PC-3 (cell line): ENCODE measurements around the gene TAS2R60. TPM values are rescaled to one million over a fixed set of nuclear protein-coding genes. Genes with fewer than 3 reads are reported as not detected.

ENCODE experiments used
- ATAC-seq: fragments of 200-7000 bp; cut with Tn5 transposase; 2 replicates; pipeline ENCODE4 v1.9.1; 2020; ENCODE audit warnings: mild to moderate bottlenecking, moderate library complexity
- BruUV-seq: library from RNA; stranded (reverse); fragments of 400-500 nt; replicated peaks from 2 replicates; lab custom pipeline; 2021; lab: Mats Ljungman, UMichigan
- CTCF ChIA-PET: fragments of 300-600 bp; sonication (Branson Sonifier 250); formaldehyde crosslinking; loops from one replicate; lab custom pipeline; 2022; ENCODE audit warnings: antibody characterized with exemption; lab: Charles Lee
- POLR2A ChIA-PET: fragments of 300-600 bp; sonication (Branson Sonifier 250); formaldehyde crosslinking; loops from one replicate; lab custom pipeline; 2022; ENCODE audit warnings: antibody characterized with exemption; ENCODE audit not compliant: unreplicated experiment; lab: Charles Lee
- DNase-seq: peaks from one replicate; pipeline ENCODE4 v3.0.0-alpha.2; 2015
- H2AFZ ChIP-seq: fragments of 300-600 bp; sonication (generic); 2 replicates; pipeline ENCODE4 v1.6.0; 2016; ENCODE audit warnings: antibody characterized with exemption, low read length
- H3F3A ChIP-seq: fragments of 300-600 bp; sonication (generic); one replicate; pipeline ENCODE4 v1.6.0; 2017; ENCODE audit warnings: antibody characterized with exemption, low read length, control low read depth, mild to moderate bottlenecking; ENCODE audit not compliant: unreplicated experiment
- H3K27ac ChIP-seq: fragments of 300-600 bp; sonication (generic); 2 replicates; pipeline ENCODE4 v1.5.1; 2016; ENCODE audit warnings: mild to moderate bottlenecking, low read length
- H3K27me3 ChIP-seq: fragments of 300-600 bp; sonication (generic); 2 replicates; pipeline ENCODE4 v1.6.1; 2016; ENCODE audit warnings: low read length, mixed read lengths
- H3K36me3 ChIP-seq: fragments of 300-600 bp; sonication (generic); 2 replicates; pipeline ENCODE4 v1.6.1; 2016; ENCODE audit warnings: low read depth, mixed run types, low read length, mixed read lengths
- H3K4me1 ChIP-seq: fragments of 300-600 bp; sonication (generic); 2 replicates; pipeline ENCODE4 v1.5.1; 2016; ENCODE audit warnings: low read length; ENCODE audit not compliant: insufficient read depth
- H3K4me2 ChIP-seq: fragments of 300-600 bp; sonication (generic); 2 replicates; pipeline ENCODE4 v1.6.0; 2016; ENCODE audit warnings: low read length
- H3K4me3 ChIP-seq: fragments of 300-600 bp; sonication (generic); 2 replicates; pipeline ENCODE4 v1.5.1; 2016; ENCODE audit warnings: mild to moderate bottlenecking, low read length, mixed read lengths
- H3K79me2 ChIP-seq: fragments of 300-600 bp; sonication (generic); 2 replicates; pipeline ENCODE4 v1.6.1; 2017; ENCODE audit warnings: low read length, mixed read lengths
- H3K9ac ChIP-seq: fragments of 300-600 bp; sonication (generic); 2 replicates; pipeline ENCODE4 v1.6.0; 2016; ENCODE audit warnings: mild to moderate bottlenecking, low read length
- H3K9me2 ChIP-seq: fragments of 300-600 bp; sonication (generic); replicated peaks from 2 replicates; pipeline ENCODE4 v1.6.1; 2016; ENCODE audit warnings: mixed run types, low read length, mixed read lengths
- H3K9me3 ChIP-seq: fragments of 300-600 bp; sonication (generic); 2 replicates; pipeline ENCODE4 v1.6.1; 2016; ENCODE audit warnings: low read length, mixed read lengths
- H4K20me1 ChIP-seq: fragments of 300-600 bp; sonication (generic); 2 replicates; pipeline ENCODE4 v1.6.1; 2016; ENCODE audit warnings: low read length, mixed read lengths
- CTCF ChIP-seq: fragments of 300-600 bp; sonication (generic); conservative IDR thresholded peaks from 2 replicates; pipeline ENCODE4 v1.5.1; 2017; ENCODE audit warnings: antibody characterized with exemption, low read depth, mild to moderate bottlenecking, low read length
- EZH2 ChIP-seq: fragments of 300-600 bp; sonication (generic); IDR thresholded peaks from one replicate; pipeline ENCODE4 v1.6.1; 2017; ENCODE audit warnings: antibody characterized with exemption, mild to moderate bottlenecking, low read length; ENCODE audit not compliant: unreplicated experiment
- EZH2phosphoT487 ChIP-seq: fragments of 300-600 bp; sonication (generic); IDR thresholded peaks from 2 replicates; pipeline ENCODE4 v1.6.1; 2018; ENCODE audit warnings: mild to moderate bottlenecking, antibody characterized with exemption, low read length, borderline replicate concordance
- intact Hi-C: fragments of 100-400 bp; cut with micrococcal nuclease; formaldehyde crosslinking; loops from 2 replicates; pipeline ENCODE4 v1.9.0; 2023
- total RNA-seq: library from RNA; depleted of rRNA; stranded (reverse); fragments of >200 nt; gene quantifications from 2 replicates; pipeline ENCODE4 v1.2.3, GENCODE V29; 2014

Gene TAS2R60
- total RNA-seq, 1 experiment from 2014 or later = not detected

- H3K27ac ChIP-seq = no peak overlapping the region
- no peak for TF ChIP-seq EZH2phosphoT487
- no peak for TF ChIP-seq EZH2
- no peak for TF ChIP-seq CTCF
- no peak overlapping the region for H3K9ac ChIP-seq
- H4K20me1 ChIP-seq = no peaks in the 10 kb centered on the region
- H3K27me3 ChIP-seq = no peaks in the 10 kb centered on the region
- H3K36me3 ChIP-seq = peaks cover 3% of the 10 kb centered on the region; the same call in 1 of the 2 replicates
- no peaks in the 10 kb centered on the region for H3K9me2 ChIP-seq
- no peaks in the 10 kb centered on the region for H3K4me1 ChIP-seq
- intact Hi-C loops = no loop called here
- ChIA-PET POLR2A (no interaction called here), CTCF (no interaction called here)
- no peak overlapping the region for H2AFZ ChIP-seq
- no peak overlapping the region for H3K4me2 ChIP-seq
- ATAC-seq (no peak), DNase-seq (no peak)
- H3F3A ChIP-seq = no peaks in the 10 kb centered on the region
- BruUV-seq = no TSS peak
- H3K79me2 ChIP-seq = no peaks in the 10 kb centered on the region
- no peaks in the 10 kb centered on the region for H3K9me3 ChIP-seq
- H3K4me3 ChIP-seq = no peak overlapping the region
Observed at GRCh38 chr7:143397710-143398530, 45.3 kb upstream of the TAS2R60 start.

DNA sequence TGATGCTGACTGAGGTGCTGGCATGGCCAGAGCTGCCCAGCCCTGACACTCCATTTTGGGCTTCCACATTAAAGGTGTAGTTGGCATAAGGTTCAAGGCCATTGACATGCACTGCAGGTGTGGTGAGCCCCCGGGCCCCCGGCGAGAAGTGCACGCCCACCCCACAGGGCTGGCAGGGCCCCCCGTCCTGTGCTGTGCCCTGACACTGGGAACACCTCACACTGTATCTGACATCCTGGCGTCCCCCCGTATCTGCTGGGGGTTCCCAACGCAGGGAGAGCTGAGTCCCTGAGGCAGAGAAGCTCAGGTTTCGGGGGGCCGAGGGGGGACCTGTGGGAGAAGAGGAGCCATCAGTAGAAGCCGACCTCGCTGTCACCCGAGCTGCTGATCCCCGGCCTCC, 44.6 kb upstream of the TAS2R60 start:
- Histone ChIP-seq H3K4me1 (no peaks in the 10 kb centered on the region), H2AFZ (no peak overlapping the region), H3K27me3 (no peaks in the 10 kb centered on the region), H3K9me3 (no peaks in the 10 kb centered on the region), H3K4me3 (no peak overlapping the region), H3K27ac (no peak overlapping the region), H3K4me2 (no peak overlapping the region), H3F3A (no peaks in the 10 kb centered on the region), H3K79me2 (no peaks in the 10 kb centered on the region), H3K9me2 (no peaks in the 10 kb centered on the region), H4K20me1 (no peaks in the 10 kb centered on the region), H3K9ac (no peak overlapping the region), H3K36me3 (no peaks in the 10 kb centered on the region; the same call in 1 of the 2 replicates)
- BruUV-seq = no TSS peak
- TF ChIP-seq CTCF (no peak), EZH2phosphoT487 (no peak), EZH2 (no peak)
- POLR2A ChIA-PET = no interaction called here
- ATAC-seq (no peak), DNase-seq (no peak)
- intact Hi-C loops = no loop called here
- CTCF ChIA-PET = no interaction called here

- ChIA-PET CTCF (interaction anchor here (0.5 kb wide), 1 partner anchor 29 kb away, joined by 4 read pairs; no protein-coding TSS in a partner anchor), POLR2A (no interaction called here)
- intact Hi-C loops = no loop called here
- Histone ChIP-seq H3K36me3 (no peaks in the 10 kb centered on the region; the same call in 1 of the 2 replicates), H4K20me1 (no peaks in the 10 kb centered on the region), H2AFZ (no peak overlapping the region), H3K9ac (no peak overlapping the region), H3F3A (no peaks in the 10 kb centered on the region), H3K4me3 (no peak overlapping the region), H3K4me1 (no peaks in the 10 kb centered on the region), H3K9me3 (no peaks in the 10 kb centered on the region), H3K27me3 (no peaks in the 10 kb centered on the region), H3K9me2 (no peaks in the 10 kb centered on the region), H3K4me2 (no peak overlapping the region), H3K27ac (no peak overlapping the region), H3K79me2 (no peaks in the 10 kb centered on the region)
- DNase-seq (no peak), ATAC-seq (no peak)
- TF ChIP-seq EZH2phosphoT487 (no peak), EZH2 (no peak), CTCF (no peak)
- BruUV-seq = no TSS peak
Observed at GRCh38 chr7:143399151-143399550, 44.1 kb upstream of the TAS2R60 start.
